ENCODE results near the gene CC2D2A. TPM values are rescaled to one million over a fixed set of nuclear protein-coding genes. Genes with fewer than 3 reads are reported as not detected.
A peak's percentile ranks its signal among the peaks of the same experiment; 100 is the strongest.

CC2D2A gene
- total RNA-seq, 1 donor from 2014 or later = 3.2 TPM

- DNase-seq (ENCODE audit: low read depth in 2 of 2) = no peak
Measured at GRCh38 chr4:15459706-15460105, 10.0 kb upstream of the CC2D2A start.

DNA sequence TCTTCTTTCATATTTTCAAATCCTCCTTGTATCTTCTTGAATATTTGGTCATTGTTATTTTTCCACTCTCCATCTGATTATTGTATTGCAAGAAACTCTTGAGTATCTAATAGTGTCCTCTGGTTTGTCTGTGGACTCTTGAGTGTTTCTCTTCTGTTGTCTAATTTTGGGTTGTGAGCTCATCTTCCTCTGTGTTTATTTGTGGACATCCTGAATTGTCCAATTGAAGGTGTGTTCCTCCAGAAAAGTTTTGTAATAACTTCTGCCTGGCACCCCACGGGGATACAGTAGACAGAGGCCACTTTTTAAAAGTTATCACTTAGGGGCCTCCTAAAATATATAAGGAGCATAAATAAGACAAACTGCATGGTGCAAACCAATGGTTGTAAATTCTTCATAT, 3.1 kb upstream of the CC2D2A start:
- DNase-seq (ENCODE audit: low read depth in 2 of 2) = no peak

DNA sequence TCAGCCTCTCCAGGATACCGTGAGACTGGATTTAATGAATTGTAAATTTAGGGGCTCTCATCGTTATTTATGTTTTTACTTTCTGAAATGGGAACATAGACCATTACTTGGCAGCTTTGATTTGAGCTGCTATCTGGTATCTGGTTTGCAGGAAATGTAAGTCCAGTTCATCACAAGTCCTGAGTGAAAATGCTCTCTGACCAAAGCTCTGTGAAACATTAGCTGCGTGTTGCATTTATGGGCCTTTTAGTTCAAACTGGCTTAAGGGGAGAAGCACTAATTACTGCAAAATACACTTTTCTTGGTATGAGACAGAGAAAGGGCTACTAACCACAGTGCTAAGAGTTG, 420 bp downstream of the CC2D2A start:
- DNase-seq (ENCODE audit: low read depth in 2 of 2) = no peak

GRCh38 chr4:15476396-15476795, 6.7 kb downstream of the CC2D2A start:
- no peak for DNase-seq (ENCODE audit: low read depth in 2 of 2)

DNA sequence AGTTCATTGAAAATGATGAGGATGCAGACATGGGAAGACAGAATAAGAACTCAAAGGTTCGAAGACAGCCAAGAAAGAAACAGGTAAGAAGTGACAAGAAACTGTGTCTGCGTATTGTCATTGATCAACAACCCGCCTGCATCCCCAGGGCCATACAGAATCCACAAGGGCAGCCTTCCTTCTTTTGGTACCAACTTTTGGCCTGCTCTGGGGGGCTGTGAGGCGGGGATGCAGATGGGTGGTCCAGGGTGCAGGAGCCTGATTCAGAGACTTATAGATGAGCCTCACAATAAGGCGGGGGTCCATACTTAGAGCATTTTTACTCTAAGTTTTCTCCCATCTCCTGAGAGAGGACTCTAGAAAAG, 9.0 kb downstream of the CC2D2A start:
- DNase-seq (ENCODE audit: low read depth in 2 of 2) = no peak

- peak; percentile 70 to 77 for DNase-seq (ENCODE audit: low read depth in 2 of 2)
Measured at GRCh38 chr4:15479089-15479912, 9.6 kb downstream of the CC2D2A start.

DNA sequence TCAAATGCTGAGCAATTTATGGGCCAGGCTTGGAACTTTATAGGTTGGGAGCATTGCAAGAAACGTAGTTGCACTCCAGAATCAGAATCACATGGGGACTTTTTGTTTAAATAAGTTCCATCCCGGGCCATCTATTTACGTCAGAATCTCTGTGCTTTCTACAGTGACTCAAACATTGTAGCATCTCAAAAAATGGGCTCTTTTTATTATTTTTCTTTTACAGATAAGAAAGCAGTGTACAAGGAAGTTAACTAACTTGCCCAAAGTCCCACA, 10.2 kb downstream of the CC2D2A start:
- DNase-seq (ENCODE audit: low read depth in 2 of 2) = no peak

DNA sequence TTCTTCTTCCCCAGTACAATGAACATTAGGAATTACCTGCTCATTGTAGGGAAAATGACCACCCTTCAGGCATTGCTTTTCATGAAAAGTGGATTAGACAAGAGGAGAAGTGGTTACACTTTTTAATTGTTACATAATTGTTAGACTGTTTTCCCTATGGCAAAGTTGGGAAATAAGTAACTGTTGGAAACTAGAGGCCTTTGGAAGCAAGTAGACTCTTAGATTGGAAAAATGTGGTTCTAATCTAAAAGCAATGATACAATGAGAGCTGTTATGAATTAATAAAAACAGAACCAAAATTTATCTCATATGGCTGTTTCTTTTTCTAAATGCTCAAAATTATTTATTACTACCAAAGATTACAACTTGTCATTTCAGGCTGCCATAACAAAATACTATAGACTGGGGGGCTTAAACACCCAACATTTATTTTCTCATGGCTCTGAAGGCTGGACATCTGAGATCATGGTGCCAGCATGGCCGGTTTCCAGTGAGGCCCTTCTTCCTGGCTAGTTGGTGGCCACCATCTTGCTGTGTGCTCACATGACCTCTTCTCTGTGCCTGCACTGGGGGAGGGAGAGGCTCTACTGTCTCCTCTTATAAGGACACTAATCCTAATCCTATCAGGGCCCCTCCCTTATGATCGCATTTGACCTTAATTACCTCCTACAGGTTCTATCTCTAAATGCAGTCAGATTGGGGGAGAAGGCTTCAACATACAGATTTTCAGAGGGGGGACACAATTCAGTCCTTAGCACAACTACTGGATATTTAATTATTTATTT, 12.5 kb downstream of the CC2D2A start:
- DNase-seq (ENCODE audit: low read depth in 2 of 2) = no peak

DNA sequence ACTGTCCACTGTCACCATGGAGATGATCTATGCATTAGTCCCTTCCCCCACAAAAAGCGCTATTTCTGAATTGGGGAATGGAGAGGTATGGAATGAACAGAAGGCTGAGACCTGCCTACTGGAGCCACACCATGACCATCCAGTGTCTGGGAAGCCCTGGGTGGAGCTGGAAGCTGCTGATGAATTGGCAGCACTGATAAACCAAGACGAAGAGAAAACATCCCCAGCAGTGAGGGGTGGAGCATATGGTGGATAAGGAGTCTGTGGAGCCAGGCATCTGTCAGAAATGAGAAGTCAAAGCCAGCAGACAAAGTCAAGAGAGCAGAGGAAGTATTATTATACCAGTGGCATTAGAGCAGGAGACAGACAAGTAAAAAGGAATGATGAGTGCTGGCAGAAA, 13.2 kb downstream of the CC2D2A start:
- no peak for DNase-seq (ENCODE audit: low read depth in 2 of 2)

DNA sequence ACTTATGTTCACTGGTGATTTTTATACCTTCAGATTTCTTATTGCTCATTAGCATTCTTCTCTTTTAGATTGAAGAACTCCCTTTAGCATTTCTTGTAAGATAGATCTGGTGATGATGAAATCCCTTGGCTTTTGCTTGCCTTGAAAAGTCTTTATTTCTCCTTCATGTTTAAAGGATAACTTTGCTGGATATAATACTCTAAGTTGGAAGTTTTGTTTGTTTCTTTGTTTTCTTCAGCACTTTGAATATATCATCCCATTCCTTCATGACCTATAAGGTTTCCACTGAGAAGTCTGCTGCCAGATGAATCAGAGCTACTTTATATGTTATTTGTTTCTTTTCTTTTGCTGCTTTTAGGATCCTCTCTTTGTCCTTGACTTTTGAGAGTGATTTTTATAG, 18.5 kb downstream of the CC2D2A start:
- no peak for DNase-seq (ENCODE audit: low read depth in 2 of 2)

GRCh38 chr4:15488658-15489470, 19.2 kb downstream of the CC2D2A start:
- DNase-seq (ENCODE audit: low read depth in 2 of 2) = no peak

DNA sequence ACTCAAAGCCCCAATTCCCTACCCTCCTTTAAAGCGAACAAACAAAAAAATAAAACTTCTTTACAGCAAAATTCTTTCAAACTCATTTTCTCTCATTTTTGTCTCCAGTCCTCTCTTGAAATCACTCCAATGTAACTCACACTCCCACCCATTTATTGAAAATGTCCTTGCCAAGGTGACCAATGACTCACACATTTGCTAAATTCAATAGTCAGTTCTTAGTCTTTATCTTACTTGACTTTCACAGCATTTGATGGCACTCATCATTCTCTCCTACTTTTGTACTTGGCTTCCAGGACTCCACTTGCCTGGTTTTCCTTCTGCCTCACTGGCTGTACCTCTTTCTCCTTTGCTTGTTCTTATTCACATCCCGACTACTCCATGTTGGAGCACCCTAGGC, 19.9 kb downstream of the CC2D2A start:
- no peak for DNase-seq (ENCODE audit: low read depth in 2 of 2)

DNA sequence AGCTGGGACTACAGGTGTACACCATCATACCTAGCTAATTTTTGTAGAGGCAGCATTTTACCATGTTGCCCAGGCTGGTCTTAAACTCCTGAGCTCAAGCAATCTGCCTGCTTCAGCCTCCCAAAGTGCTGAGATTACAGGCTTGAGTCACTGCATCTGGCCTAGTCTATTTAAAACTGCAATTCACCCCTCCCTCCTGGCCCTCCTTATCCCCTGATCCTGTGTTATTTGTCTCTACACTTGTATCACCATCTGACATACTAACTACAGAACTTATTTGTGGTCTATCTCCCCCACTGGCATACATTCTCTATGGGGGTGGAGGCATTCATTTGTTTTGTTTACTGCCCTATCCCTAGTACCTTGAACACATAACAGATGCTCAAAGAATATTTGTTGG, 23.7 kb downstream of the CC2D2A start:
- no peak for DNase-seq (ENCODE audit: low read depth in 2 of 2)

DNA sequence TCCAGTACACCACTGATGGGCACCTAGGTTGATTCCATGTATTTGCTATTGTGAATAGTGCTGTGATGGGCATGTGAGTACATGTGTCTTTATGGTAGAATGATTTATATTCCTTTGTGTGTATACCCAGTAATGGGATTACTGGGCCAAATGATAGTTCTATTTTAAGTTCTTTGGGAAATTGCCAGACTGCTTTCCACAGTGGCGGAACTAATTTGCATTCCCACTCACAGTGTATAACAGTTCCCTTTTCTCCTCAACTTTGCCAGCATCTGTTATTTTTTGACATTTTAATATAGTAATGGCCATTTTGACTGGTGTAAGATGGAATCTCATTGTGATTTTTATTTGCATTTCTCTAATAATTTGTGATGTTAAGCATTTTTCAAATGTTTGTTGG, 25.9 kb downstream of the CC2D2A start:
- no peak for DNase-seq (ENCODE audit: low read depth in 2 of 2)

GRCh38 chr4:15498356-15498755, 28.7 kb downstream of the CC2D2A start:
- no peak for DNase-seq (ENCODE audit: low read depth in 2 of 2)

DNA sequence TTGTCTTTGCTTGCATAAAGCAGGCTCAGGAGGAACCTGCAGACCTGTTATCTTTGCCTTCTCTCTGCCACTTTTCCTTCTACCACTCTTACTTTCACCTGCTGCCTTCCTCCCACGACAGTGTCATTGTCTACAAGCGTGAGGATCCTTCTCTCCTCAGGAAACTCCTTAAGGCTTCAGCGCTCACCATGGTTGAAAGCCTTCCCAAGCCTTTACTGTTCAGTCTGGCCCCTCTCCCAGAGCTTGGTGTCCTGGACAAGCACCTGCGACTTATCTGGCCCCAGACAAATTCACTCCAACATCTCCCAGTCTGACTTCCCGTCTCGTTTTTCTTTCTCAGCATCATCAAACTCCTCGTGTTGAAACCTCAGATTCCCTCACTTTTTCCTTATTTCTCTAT, 31.0 kb downstream of the CC2D2A start:
- DNase-seq (ENCODE audit: low read depth in 2 of 2) = no peak

- DNase-seq (ENCODE audit: low read depth in 2 of 2) = no peak
Measured at GRCh38 chr4:15501941-15502340, 32.3 kb downstream of the CC2D2A start.

DNA sequence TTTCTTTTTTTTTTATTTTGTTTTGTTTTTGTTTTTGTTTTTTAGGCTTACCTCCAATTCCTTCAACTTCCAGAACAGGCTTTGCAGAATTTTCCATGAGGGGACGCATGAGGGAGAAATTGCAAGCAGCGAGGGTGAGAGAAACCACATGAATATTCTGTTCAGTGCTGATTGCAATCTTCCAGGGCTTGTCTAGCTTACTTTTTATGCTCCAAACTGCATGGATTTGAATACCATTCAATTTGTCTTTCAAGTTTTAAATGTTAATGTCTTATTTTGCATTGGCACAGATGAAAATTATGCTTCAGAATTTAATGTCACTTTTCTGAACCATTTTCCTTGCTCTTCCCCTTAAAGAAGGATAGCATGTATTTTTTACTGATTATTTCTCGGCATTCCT, 32.7 kb downstream of the CC2D2A start:
- no peak for DNase-seq (ENCODE audit: low read depth in 2 of 2)

DNA sequence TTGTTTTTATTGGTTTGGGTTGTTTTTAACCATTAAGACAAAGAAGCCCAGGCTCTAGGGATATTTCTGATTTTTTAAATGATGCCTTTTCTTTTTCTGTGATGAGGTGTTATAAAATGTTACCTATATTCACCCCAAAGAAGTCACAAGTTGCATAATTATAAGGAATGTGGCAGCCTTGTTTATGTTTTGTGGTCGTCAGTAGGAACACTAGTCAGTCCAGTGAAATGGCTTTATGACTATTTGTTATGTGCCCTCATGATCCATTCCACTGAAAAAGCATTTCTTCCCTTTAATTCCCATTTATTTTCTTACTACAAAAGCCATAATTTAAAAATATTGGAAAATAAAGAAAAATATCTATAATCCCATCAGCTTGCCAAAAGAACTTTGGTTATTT, 34.4 kb downstream of the CC2D2A start:
- DNase-seq (ENCODE audit: low read depth in 2 of 2) = no peak

DNA sequence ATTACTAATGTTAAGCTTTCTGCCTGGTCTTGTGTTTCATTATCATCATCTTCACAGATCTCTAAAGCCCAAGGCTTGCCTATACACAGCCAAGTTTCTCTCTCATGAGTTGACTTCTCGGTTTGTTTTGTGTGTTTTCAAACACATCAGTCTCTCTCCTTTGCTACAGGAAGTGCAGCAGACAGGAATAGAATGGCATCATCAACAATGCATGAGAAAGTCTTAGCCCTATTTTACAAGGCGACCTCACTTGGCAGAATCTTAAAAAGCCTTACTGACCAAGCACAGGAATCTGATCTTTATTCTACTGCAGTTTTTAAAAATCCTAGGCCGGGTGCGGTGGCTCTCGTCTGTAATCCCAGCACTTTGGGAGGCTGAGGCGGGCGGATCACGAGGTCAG, 36.8 kb downstream of the CC2D2A start:
- DNase-seq (ENCODE audit: low read depth in 2 of 2) = peak in 1 of 2 donors; percentile 43

DNA sequence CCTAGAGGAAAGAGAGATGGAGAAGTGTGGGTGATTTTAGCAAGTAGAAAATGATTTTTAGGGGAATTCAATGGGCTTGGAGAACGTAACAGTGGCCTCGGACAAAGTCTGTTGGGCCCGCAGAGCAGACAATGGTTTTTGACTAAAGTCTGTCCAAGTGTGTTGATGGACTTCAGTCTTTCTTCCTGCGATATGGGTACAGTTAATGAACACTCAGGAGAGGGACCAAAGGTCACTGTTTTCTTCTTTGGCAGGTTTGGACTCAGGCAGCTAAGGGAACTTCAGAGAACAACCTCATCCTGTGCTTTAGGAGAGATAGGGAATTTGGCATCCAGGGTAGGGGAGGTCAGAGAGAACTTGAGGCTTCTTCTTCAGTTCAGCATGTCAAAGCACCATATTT, 38.0 kb downstream of the CC2D2A start:
- no peak for DNase-seq (ENCODE audit: low read depth in 2 of 2)

GRCh38 chr4:15510961-15511360, 41.3 kb downstream of the CC2D2A start:
- DNase-seq (ENCODE audit: low read depth in 2 of 2) = no peak

- DNase-seq (ENCODE audit: low read depth in 2 of 2) = no peak
Measured at GRCh38 chr4:15513545-15513944, 43.9 kb downstream of the CC2D2A start.

All from dermis microvascular lymphatic vessel endothelial cell (primary cell).